H1 (cell line): ENCODE data around the gene ATP7B. TPM values are rescaled to one million over a fixed set of nuclear protein-coding genes. Genes with fewer than 3 reads are reported as not detected.

ENCODE experiments used
- CTCF ChIA-PET: fragments of 300-600 bp; sonication (Branson Sonifier 250); formaldehyde crosslinking; loops from one replicate; lab custom pipeline; 2021; ENCODE audit not compliant: partially characterized antibody; lab: Charles Lee
- POLR2A ChIA-PET: fragments of 300-600 bp; sonication (Branson Sonifier 250); formaldehyde crosslinking; loops from one replicate; lab custom pipeline; 2021; ENCODE audit warnings: inconsistent platforms; ENCODE audit not compliant: partially characterized antibody; lab: Charles Lee
- DNase-seq, 2 experiments: peaks; one replicate each; pipeline versions ENCODE4 v3.0.0 to v3.0.0-alpha.2; 2010 to 2022; ENCODE audit warnings: low spot score in 2 of 2, low read depth in 1 of 2, mixed read lengths in 1 of 2
- FAIRE-seq: peaks from 2 replicates; lab custom pipeline; 2011; peaks lifted over from hg19 to GRCh38; lab: Jason Lieb, UNC
- H2AFZ ChIP-seq: 2 replicates; pipeline ENCODE4 v1.8.1; 2012; ENCODE audit warnings: low read length, inconsistent platforms
- H2AK5ac ChIP-seq: 2 replicates; pipeline ENCODE4 v1.6.1; 2013; ENCODE audit warnings: low read depth, low read length
- H2BK120ac ChIP-seq: replicated peaks from 2 replicates; pipeline ENCODE3; 2013; ENCODE audit warnings: low read depth, low read length, inconsistent platforms
- H2BK12ac ChIP-seq: 2 replicates; pipeline ENCODE4 v1.6.1; 2013; ENCODE audit warnings: low read depth, low read length
- H2BK15ac ChIP-seq: 2 replicates; pipeline ENCODE4 v1.6.1; 2013; ENCODE audit warnings: low read length
- H2BK20ac ChIP-seq: 2 replicates; pipeline ENCODE4 v1.6.1; 2013; ENCODE audit warnings: low read length
- H2BK5ac ChIP-seq: 2 replicates; pipeline ENCODE4 v1.6.1; 2013; ENCODE audit warnings: low read depth, low read length
- H3K14ac ChIP-seq: 2 replicates; pipeline ENCODE4 v1.6.1; 2013; ENCODE audit warnings: inconsistent platforms; ENCODE audit not compliant: insufficient read length
- H3K18ac ChIP-seq: 2 replicates; pipeline ENCODE4 v1.6.1; 2013; ENCODE audit warnings: low read length; ENCODE audit errors: extremely low read depth
- H3K23ac ChIP-seq: 2 replicates; pipeline ENCODE4 v1.6.1; 2013; ENCODE audit warnings: inconsistent platforms; ENCODE audit not compliant: insufficient read length
- H3K23me2 ChIP-seq: 2 replicates; pipeline ENCODE4 v1.6.1; 2013; ENCODE audit warnings: low read depth, low read length
- H3K27ac ChIP-seq: 2 replicates; pipeline ENCODE4 v1.6.1; 2011; ENCODE audit warnings: low read depth, low read length, inconsistent platforms
- H3K27me3 ChIP-seq, 4 experiments: replicated peaks in 1 of 4; 1 replicate in 1 of 4; 2 replicates in 3 of 4; pipeline versions ENCODE4 v1.6.1 to v1.8.1; 2011 to 2013; ENCODE audit warnings: low read length in 3 of 4, mild to moderate bottlenecking in 3 of 4, inconsistent platforms in 2 of 4, mixed read lengths in 2 of 4, moderate library complexity in 1 of 4; ENCODE audit not compliant: control insufficient read depth in 3 of 4, insufficient read depth in 3 of 4; ENCODE audit errors: extremely low read depth in 1 of 4
- H3K36me3 ChIP-seq, 4 experiments: 2 replicates each; pipeline versions ENCODE4 v1.6.1 to v1.8.1; 2011 to 2013; ENCODE audit warnings: mild to moderate bottlenecking in 4 of 4, low read length in 3 of 4, moderate library complexity in 2 of 4, control low read depth in 1 of 4, inconsistent platforms in 1 of 4; ENCODE audit not compliant: insufficient read depth in 4 of 4, control insufficient read depth in 2 of 4
- H3K4ac ChIP-seq: replicated peaks from 2 replicates; pipeline ENCODE3; 2013; ENCODE audit warnings: low read length, low read depth, mixed read lengths, inconsistent platforms; ENCODE audit not compliant: insufficient read length
- H3K4me1 ChIP-seq, 4 experiments: replicated peaks in 1 of 4; 1 replicate in 1 of 4; 2 replicates in 3 of 4; pipeline versions ENCODE4 v1.6.1 to v1.8.1; 2011 to 2013; ENCODE audit warnings: low read length in 3 of 4, inconsistent platforms in 2 of 4, mixed read lengths in 1 of 4; ENCODE audit not compliant: insufficient read depth in 4 of 4, control insufficient read depth in 3 of 4
- H3K4me2 ChIP-seq, 2 experiments: 2 replicates each; pipeline versions ENCODE4 v1.6.1 to v1.8.1; 2011 to 2013; ENCODE audit warnings: low read depth in 2 of 2, low read length in 2 of 2, control low read depth in 1 of 2, inconsistent platforms in 1 of 2, mild to moderate bottlenecking in 1 of 2; ENCODE audit not compliant: insufficient read depth in 1 of 2
- H3K4me3 ChIP-seq, 4 experiments: fragments of 200-600, 300-600 bp in 1 of 4; sonication (generic), shearing (Covaris generic), sonication (Bioruptor Twin) in 1 of 4; 2 replicates each; pipeline versions ENCODE4 v1.5.1 to v1.8.1; 2011 to 2016; ENCODE audit warnings: low read length in 4 of 4, low read depth in 3 of 4, control low read depth in 2 of 4, inconsistent platforms in 2 of 4, mild to moderate bottlenecking in 2 of 4, mixed read lengths in 1 of 4, moderate library complexity in 1 of 4; ENCODE audit not compliant: insufficient read depth in 2 of 4; ENCODE audit errors: extremely low read depth in 1 of 4
- H3K56ac ChIP-seq: replicated peaks from 2 replicates; pipeline ENCODE3; 2013; ENCODE audit warnings: low read depth, mild to moderate bottlenecking, mixed read lengths, low read length, inconsistent platforms; ENCODE audit not compliant: insufficient read length
- H3K79me1 ChIP-seq: 2 replicates; pipeline ENCODE4 v1.6.1; 2013; ENCODE audit warnings: low read depth, low read length, control low read depth
- H3K79me2 ChIP-seq, 2 experiments: 2 replicates each; pipeline versions ENCODE4 v1.6.1 to v1.8.1; 2012 to 2013; ENCODE audit warnings: low read length in 2 of 2, mild to moderate bottlenecking in 2 of 2, inconsistent platforms in 1 of 2; ENCODE audit not compliant: insufficient read depth in 2 of 2, control insufficient read depth in 1 of 2
- H3K9ac ChIP-seq, 4 experiments: replicated peaks in 1 of 4; 1 replicate in 1 of 4; 2 replicates in 3 of 4; pipeline versions ENCODE4 v1.6.1 to v1.8.1; 2011 to 2013; ENCODE audit warnings: low read depth in 3 of 4, low read length in 3 of 4, control low read depth in 2 of 4, mild to moderate bottlenecking in 2 of 4, moderate library complexity in 2 of 4, inconsistent platforms in 1 of 4; ENCODE audit errors: extremely low read depth in 1 of 4
- H3K9me3 ChIP-seq, 2 experiments: 2 replicates each; pipeline versions ENCODE4 v1.6.1 to v1.8.1; 2012 to 2013; ENCODE audit warnings: mild to moderate bottlenecking in 2 of 2, moderate library complexity in 2 of 2, control low read depth in 1 of 2, inconsistent platforms in 1 of 2, low read depth in 1 of 2, low read length in 1 of 2, mixed read lengths in 1 of 2; ENCODE audit not compliant: insufficient read depth in 2 of 2
- H4K20me1 ChIP-seq, 2 experiments: replicated peaks in 1 of 2; 2 replicates each; pipeline versions ENCODE3 to v1.8.1; 2011 to 2013; ENCODE audit warnings: inconsistent platforms in 2 of 2, low read length in 2 of 2, mild to moderate bottlenecking in 1 of 2; ENCODE audit not compliant: insufficient read depth in 2 of 2, control insufficient read depth in 1 of 2
- H4K5ac ChIP-seq: 2 replicates; pipeline ENCODE4 v1.6.1; 2013; ENCODE audit warnings: low read length, low read depth, mixed read lengths, inconsistent platforms; ENCODE audit not compliant: insufficient read length
- H4K8ac ChIP-seq: 2 replicates; pipeline ENCODE4 v1.8.0; 2013; ENCODE audit warnings: mild to moderate bottlenecking, moderate library complexity, low read length, inconsistent platforms; ENCODE audit not compliant: insufficient read depth; ENCODE audit errors: extremely low read depth
- H4K91ac ChIP-seq: replicated peaks from 2 replicates; pipeline ENCODE3; 2013; ENCODE audit warnings: low read length, mixed read lengths, inconsistent platforms; ENCODE audit not compliant: insufficient read length
- ASH2L ChIP-seq: fragments of 200-600, 300-600 bp; sonication (generic); IDR thresholded peaks from one replicate; pipeline ENCODE4 v1.7.1; 2017; ENCODE audit warnings: low read length
- BCL11A ChIP-seq, 2 experiments: IDR thresholded peaks; one replicate each; pipeline ENCODE4 v1.6.1; 2011; ENCODE audit warnings: low read depth in 2 of 2, low read length in 2 of 2, mild to moderate bottlenecking in 2 of 2
- MAX ChIP-seq: IDR thresholded peaks from 2 replicates; pipeline ENCODE4 v1.6.1; 2012; ENCODE audit warnings: inconsistent platforms
- PHF8 ChIP-seq: fragments of 200-600 bp; sonication (generic); conservative IDR thresholded peaks from 2 replicates; pipeline ENCODE4 v1.7.1; 2012; ENCODE audit warnings: low read depth, mild to moderate bottlenecking, inconsistent platforms, low read length, moderate library complexity
- SAP30 ChIP-seq: fragments of 300-600 bp; sonication (generic); IDR thresholded peaks from 2 replicates; pipeline ENCODE4 v1.7.1; 2012; ENCODE audit warnings: low read length, moderate library complexity, mild to moderate bottlenecking, inconsistent platforms; ENCODE audit not compliant: insufficient read depth, insufficient replicate concordance
- SP2 ChIP-seq: IDR thresholded peaks from 2 replicates; pipeline ENCODE4 v1.6.1; 2012; ENCODE audit warnings: mild to moderate bottlenecking, low read length, inconsistent platforms
- WGBS, 2 experiments: shearing (Covaris generic) in 1 of 2; methylation state at CpG; one replicate each; pipeline versions ENCODE4 v1.1.6 to v1.1.7; 2013 to 2015; ENCODE audit warnings: low lambda C conversion rate in 2 of 2, mixed read lengths in 2 of 2, inconsistent platforms in 1 of 2, low coverage in 1 of 2, missing lambda C conversion rate in 1 of 2; ENCODE audit not compliant: insufficient replicate concordance in 2 of 2, insufficient coverage in 1 of 2, insufficient read length in 1 of 2; ENCODE audit errors: extremely low coverage in 1 of 2, missing lambda C conversion rate in 1 of 2; 5-methylcytosine and 5-hydroxymethylcytosine counted together
- polyA plus RNA-seq, 7 experiments: library from polyadenylated mRNA; depleted of rRNA in 3 of 7; stranded (reverse) in 5 of 7; unstranded in 2 of 7; fragments of >200 nt in 5 of 7; fragments of 200-250 nt in 2 of 7; gene quantifications; 1 replicate in 5 of 7; 2 replicates in 1 of 7; 4 replicates in 1 of 7; pipeline versions ENCODE4 v1.2.1 to v1.2.3, GENCODE V29; 2011 to 2013; ENCODE audit warnings: missing spikeins in 2 of 7, mixed read lengths in 2 of 7
- total RNA-seq: library from RNA; stranded (reverse); fragmentation: NEBNext Ultra II Directional; extraction: Animal tissue kit (Norgen Biotek cat#: 25700); gene quantifications from 2 replicates; pipeline ENCODE4 v1.2.1, GENCODE V29; 2021

The ATP7B gene
- total and polyA plus RNA-seq, 2 of the 8 experiments (the other 6 are each of a cell fraction or from before 2014, with no cell fraction given) = 4.1 to 9.2 TPM

- Histone ChIP-seq H2AFZ (no peak overlapping the region), H2BK5ac (no peak overlapping the region), H3K79me2 (no peaks in the 10 kb centered on the region), H4K91ac (no peak overlapping the region), H2BK120ac (no peak overlapping the region), H3K4me2 (no peak overlapping the region), H2BK12ac (no peak overlapping the region), H4K20me1 (no peaks in the 10 kb centered on the region), H3K4ac (no peak overlapping the region), H2BK20ac (no peak overlapping the region), H3K79me1 (no peaks in the 10 kb centered on the region), H3K18ac (no peak overlapping the region), H3K27ac (no peak overlapping the region), H3K56ac (no peak overlapping the region), H3K14ac (no peak overlapping the region), H4K8ac (no peak overlapping the region), H2AK5ac (no peak overlapping the region), H3K23me2 (no peaks in the 10 kb centered on the region), H4K5ac (no peak overlapping the region), H2BK15ac (no peak overlapping the region), H3K4me3 (no peak overlapping the region), H3K23ac (no peak overlapping the region), H3K36me3 (no peaks in the 10 kb centered on the region; a peak in 1 of 8 replicates), H3K27me3 (no peaks in the 10 kb centered on the region), H3K4me1 (no peaks in the 10 kb centered on the region), H3K9ac (no peak overlapping the region), H3K9me3 (no peaks in the 10 kb centered on the region)
- TF ChIP-seq BCL11A (IDR thresholded peaks at IDR 0.05; ENCODE audit: low read depth in 2 of 2, low read length in 2 of 2) (no peak), SP2 (no peak), SAP30 (no peak), MAX (no peak), PHF8 (no peak), ASH2L (no peak)
- ChIA-PET CTCF (interaction anchor here (0.9 to 1.3 kb wide), 3 partner anchors 13 to 35 kb away, joined by 3 read pairs; no protein-coding TSS in a partner anchor), POLR2A (interaction anchor here (0.6 kb wide), 1 partner anchor 1307 kb away, joined by 3 read pairs; no protein-coding TSS in a partner anchor)
- DNase-seq (no peak), FAIRE-seq (no peak)
- 74% methylated on average over 1 of the region's 1 CpG; no CpG with 5 or more reads in 1 of the 2 experiments for WGBS, 2 experiments
These were observed 24.8 kb upstream of the ATP7B start for GRCh38 chr13:52036037-52036436.
